Sigmoid colon (tissue), 3 donors: ENCODE data around the gene MROH8.

Experiments
- CTCF ChIP-seq, 4 experiments: fragments of 450-650 bp in 3 of 4; fragments of 200-600 bp in 1 of 4; IDR thresholded peaks; one replicate each; pipeline ENCODE4 v1.5.1; 2016 to 2019; ENCODE audit warnings: antibody characterized with exemption in 4 of 4, mild to moderate bottlenecking in 3 of 4, moderate library complexity in 2 of 4
- POLR2A ChIP-seq, 2 donors: fragments of 450-650 bp; IDR thresholded peaks; one replicate each; pipeline ENCODE4 v1.6.1; 2016; ENCODE audit warnings: antibody characterized with exemption in 2 of 2, mild to moderate bottlenecking in 2 of 2, moderate library complexity in 2 of 2

DNA sequence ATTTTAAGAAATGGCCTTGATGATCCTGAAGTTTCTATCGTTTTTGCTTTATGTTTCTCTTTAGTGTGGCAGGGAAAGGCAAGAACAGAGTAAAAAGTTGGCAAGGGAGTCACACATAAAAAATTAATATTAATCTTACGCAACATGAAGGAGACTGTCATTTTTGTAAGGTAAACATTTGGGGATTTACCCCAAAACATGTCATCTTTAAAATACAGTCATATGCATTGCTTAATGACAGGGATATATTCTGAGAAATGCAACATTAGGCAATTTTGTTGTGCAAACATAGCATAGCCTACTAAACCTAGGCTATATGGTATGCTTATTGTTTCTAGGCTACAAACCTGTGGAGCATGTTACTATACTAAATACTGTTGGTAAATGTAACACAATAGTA is 88.9 kb downstream of the MROH8 start:
- no peak for TF ChIP-seq CTCF (IDR thresholded peaks at IDR 0.05)
- no peak for TF ChIP-seq POLR2A (IDR thresholded peaks at IDR 0.05)
